ENCODE measurements around the gene SULT1A1.
"Not testable (repeated sequence)": the region's sequence is repeated elsewhere in the genome, so short reads cannot be mapped to it uniquely, and the experiment has no call there.

SULT1A1 gene

DNA sequence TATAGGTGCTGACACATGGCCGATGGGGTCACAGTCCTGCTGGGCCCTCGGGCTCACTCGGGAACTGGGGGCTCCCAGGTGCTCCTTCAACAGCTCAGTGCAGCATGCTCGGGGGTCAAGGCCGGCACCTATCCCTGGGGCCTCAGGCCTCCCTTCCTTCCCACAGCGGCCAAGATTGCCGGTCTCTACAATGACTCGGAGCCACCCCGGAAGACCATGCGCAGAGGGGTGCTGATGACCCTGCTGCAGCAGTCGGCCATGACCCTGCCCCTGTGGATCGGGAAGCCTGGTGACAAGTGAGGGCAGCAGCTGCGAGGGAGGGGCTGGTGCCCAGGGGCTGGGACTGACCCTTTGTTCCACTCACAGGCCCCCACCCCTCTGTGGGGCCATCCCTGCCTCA lies 19.9 kb downstream of the SULT1A1 start:
- no peak for DNase-seq

DNA sequence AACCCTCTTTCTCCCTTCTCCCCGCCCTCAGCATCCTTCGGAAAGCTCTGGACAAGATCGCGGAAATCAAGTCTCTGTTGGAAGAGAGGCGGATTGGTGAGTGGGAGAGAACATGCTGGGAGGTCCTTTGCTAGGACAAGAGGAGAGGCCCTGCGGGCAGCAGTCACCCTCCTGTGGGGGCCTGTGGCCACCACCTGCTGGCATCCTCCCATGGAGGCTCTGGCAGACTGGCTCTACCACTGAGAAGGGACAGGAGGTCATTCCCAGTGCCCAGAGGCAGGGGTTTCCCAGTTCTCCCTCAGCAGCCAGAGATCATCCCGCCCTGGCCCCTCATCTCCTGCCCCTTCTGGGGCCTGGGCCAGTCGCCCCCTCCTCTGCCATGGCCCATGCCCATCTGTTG lies 20.8 kb downstream of the SULT1A1 start:
- no peak for DNase-seq

DNA sequence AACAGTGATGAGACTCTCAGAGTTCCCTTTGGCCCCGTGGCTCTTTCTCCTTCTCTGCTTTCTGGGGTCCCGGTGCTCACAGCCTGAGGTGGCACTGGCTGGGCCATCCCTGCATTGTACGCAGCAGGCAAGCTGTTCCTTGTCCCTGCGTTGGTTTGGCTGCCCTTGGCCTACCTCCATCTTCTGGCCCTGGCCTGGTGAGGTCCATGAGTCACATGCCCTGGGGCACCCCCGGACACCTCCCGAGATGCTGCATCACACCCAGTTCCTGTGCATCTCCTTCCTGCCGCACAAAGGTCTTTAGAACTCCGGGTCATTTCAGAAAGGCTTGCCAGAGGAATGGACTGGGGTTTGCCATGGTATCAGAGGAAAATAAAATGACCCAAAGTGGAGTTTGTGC lies 22.5 kb downstream of the SULT1A1 start:
- no peak for DNase-seq

DNA sequence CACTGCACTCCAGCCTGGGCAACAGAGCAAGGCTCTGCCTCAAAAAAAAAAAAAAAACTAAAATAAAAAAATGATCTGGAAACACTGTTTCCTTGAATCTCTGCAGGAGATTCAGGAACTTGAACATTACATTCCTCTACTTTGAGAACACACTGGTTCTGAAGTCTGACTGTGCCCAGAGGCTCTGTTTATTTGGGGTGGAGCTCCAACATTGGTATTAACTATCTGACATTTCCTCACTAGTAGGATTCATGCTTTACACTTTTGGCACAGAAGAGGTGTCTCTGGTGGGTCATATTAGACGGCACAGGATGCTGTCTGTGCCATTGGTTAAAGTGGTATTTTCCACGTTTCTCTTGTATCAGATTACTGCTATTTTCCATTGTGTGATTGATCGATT lies 23.4 kb downstream of the SULT1A1 start:
- no peak for DNase-seq

DNA sequence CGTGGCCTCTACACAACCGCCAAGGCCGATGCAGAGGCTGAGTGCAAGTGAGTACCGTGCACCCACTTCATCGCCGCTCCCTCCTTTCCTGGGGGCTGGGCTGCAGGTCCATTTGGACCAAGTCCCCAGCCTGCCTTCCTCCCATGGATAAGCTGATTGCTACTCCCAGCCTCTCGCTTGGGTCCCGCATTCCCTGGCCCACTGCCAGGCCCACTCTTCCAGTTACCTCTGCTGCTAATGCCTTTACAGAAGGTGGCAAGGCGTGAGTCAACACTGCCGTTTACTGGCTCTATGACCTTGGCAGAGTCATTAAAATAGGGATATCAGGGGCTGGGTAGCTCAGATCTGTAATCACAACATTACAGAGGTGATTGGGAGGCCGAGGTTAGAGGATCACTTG lies 24.2 kb downstream of the SULT1A1 start:
- DNase-seq: no peak

DNA sequence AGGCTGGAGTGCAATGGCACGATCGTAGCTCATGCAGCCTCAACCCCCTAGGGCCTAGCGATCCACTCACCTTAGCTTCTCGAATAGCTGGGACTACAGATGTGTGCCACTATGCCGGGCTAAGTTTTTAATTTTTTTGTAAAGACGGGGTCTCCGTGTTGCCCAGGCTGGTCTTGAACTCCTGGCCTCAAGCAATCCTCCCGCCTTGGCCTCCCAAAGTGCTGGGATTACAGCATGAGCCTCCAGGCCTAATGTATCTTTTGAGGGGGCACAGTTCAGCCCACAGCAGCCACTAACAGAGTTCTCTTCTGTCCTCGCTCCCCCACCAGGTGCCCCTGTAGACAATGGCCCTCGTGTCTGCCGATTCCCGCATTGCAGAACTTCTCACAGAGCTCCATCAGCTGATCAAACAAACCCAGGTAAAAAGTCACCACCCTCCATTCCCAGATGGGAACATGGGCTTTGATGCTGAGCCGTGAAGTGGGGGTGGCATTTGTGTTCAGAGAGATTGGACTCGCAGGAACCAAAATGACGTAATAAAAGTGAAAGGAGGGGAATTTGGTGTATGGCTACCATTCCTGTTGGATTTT lies 29.0 kb downstream of the SULT1A1 start:
- no peak for DNase-seq

DNA sequence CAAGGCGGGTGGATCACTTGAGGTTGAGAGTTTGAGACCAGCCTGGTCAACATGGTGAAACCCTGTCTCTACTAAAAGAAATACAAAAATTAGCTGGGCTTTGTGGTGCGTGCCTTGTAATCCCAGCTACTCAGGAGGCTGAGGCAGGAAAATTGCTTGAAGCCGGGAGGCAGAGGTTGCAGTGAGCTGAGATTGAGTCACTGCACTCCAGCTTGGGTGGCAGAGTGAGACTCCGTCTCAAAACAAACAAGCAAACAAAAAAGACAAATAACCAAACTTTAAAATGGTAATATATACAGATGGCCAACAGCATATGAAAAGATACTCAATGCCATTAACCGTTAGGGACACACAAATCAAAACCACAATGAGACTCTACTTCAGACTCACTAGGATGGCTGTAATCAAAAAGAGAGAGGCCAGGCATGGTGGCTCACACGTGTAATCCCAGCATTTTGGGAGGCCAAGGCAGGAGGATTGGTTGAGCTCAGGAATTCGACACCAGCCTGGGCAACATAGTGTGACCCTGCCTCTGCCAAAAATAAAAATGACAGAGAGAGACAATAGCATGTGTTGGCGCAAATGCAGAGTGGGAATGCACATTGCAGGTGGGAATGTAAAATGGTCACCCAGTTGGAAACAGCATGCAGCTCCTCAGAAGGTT lies 34.3 kb downstream of the SULT1A1 start:
- no peak for DNase-seq

DNA sequence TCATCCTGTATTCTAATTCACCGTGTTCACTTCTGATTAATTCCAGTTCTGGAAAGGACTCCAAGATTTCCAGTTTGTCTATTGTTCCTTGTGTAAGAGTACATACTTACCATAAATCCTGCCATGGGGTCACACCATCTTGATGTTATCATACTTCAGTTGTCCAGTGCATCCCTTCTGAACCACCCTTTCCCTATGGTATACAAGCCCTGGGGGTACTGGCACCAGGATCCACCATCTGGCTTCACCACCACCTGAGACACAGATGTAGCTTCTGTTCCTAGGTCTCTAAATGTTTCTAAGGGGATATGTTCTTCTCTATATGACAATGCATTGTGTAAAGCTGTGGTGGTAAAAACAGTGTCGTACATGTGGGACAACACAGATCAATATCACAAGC lies 34.9 kb downstream of the SULT1A1 start:
- DNase-seq: no peak

DNA sequence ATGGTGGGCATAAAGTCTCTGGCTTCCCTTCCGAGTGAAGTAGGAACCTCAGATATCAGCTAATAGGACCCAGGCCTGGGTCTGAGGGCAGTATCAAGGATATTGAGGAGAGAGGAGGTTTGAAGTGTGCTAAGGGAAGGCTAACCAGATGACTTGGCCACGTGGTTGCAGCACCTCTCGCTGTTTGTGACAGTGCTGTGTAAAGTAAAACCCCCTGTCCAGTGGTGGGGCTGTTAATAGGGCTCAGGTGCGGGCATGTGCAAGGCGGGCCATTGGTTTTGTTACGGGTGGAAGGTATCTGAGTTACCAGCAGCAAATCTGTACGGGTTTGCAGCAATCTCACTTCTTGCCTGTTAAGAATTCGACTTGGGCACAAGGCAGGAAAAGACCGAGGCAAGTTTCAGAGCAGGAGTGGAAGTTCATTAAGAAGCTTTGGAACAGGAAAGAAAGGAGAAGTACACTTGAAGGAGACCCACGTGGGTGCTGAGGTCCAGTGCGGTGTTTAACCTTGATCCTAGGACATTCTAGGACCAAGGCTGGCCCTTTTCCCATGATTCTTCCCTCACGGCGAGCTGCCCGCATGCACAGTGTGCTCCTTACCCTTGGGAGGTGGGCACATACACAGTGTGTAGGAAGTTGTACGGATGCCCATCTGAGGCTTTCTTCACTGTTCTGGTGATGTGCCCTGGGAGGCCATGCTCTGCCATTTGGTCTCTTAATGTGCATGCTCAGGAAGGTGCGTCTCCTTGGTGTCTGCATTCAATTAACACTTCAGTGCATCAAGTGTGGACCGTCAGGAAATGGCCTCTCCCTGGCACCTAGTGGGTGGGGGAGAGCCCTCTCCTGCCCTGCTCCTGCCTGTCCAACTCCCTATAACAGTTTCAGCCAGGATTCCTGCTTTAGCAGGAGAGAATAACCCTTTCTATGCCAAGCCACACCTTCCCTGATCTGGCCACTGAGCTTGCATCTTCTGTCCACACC lies 35.8 kb downstream of the SULT1A1 start:
- DNase-seq: no peak

DNA sequence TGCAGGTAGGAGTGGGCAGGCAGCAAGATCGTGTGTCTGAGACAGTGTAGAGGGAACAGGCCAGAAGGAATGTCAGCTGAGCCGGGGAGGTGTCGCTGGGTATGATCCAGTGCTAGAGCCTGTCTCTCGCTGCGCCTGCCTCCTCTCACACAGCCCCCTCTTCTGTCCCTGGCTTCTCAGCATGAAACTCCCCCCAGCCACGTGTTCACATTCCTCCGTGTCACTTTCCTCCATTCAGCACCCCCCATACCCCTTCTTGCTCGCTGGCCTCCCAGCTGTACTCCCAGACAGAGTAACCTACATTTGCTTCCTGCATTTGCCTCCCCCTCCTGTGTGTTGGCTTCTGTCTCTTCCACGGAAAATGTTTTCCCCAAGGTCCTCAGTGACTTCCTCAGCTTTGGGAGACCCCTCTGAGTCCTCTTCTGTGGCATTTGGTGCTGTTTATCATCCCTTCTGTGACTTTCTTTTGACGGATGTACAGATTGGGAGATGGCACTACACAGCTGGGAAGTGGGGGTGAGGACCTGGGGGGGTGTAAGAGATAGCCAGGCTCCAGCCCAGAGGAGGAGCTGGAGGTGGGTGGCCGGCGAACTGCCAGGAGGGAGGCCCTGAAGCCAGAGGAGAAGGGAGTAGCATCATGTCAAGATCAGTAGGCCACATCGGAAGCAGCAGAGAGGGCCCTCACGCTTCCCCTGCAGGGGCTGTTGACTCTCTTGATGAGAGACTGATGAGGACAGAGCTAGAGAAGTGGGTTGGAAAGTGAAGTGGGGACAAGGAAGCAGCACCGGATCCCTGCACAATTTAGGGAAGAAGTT lies 36.9 kb downstream of the SULT1A1 start:
- DNase-seq: no peak

DNA sequence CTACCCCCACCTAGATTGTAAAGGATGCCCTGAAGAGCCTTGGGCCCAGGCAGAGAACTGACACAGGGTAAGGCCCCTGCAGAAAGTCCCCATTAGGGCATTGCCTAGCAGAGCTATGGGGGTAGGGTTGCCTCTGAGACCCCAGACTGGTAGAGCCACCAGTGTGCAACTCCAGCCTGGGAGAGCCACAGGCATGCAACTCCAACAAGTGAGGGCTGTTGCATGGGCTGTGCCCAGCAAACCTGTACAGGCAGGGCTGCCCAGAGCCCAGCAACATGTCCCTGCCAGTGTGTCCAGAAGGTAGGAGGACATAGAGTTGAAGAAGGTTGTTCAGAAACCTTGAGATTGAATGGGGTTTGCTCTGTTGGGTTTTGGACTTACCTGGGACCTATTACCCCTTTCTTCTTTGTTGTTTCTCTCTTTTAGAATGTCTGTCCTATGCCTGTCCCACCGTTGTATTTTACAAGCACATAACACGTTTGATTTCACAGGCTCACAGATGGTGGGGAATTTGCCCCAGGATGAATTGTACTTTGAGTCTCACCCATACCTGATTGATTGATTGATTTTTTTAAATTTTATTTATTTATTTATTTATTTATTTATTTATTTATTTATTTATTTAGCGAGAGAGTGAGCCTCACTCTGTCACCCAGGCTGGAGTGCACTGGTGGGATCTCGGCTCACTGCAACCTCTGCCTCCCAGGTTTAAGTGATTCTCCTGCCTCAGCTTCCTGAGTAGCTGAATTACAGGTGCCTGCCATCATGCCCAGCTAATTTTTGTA lies 39.7 kb downstream of the SULT1A1 start:
- no peak for DNase-seq

DNA sequence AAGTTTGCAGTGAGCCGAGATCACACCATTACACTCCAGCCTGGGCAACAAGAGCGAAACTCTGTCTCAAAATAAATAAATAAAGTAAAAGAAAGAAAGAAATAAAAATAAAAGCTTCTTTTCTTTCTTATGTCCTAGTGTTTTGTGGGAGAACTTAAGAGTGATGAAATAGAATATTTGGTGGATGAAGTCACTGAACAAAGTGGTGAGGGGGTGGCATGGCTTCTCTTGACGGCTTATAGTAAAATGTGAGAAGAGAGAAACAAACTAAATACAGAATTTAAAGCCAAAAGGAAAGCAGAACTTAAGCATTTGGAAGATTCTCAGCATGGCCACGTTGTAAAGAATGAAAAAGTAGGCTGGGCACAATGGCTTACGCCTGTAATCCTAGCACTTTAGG lies 40.8 kb downstream of the SULT1A1 start:
- no peak for DNase-seq

DNA sequence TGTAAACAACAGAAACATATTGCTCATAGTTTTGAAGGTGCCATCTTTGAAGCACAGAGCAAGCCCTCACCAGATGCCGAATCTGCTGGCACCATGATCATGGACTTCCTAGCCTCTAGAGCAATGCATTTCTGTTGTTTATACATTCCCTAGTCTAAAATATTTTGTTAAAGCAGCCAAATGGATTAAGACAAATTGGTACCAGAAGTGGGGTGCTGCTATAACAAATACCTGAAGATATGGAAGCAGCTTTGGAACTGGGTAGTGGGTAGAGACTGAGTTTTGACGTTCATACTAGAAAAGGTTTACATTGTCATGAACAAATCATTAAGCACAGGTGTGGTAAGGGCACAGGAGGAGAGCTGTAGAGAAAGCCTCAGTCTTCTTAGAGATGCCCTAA lies 42.6 kb downstream of the SULT1A1 start:
- no peak for DNase-seq

DNA sequence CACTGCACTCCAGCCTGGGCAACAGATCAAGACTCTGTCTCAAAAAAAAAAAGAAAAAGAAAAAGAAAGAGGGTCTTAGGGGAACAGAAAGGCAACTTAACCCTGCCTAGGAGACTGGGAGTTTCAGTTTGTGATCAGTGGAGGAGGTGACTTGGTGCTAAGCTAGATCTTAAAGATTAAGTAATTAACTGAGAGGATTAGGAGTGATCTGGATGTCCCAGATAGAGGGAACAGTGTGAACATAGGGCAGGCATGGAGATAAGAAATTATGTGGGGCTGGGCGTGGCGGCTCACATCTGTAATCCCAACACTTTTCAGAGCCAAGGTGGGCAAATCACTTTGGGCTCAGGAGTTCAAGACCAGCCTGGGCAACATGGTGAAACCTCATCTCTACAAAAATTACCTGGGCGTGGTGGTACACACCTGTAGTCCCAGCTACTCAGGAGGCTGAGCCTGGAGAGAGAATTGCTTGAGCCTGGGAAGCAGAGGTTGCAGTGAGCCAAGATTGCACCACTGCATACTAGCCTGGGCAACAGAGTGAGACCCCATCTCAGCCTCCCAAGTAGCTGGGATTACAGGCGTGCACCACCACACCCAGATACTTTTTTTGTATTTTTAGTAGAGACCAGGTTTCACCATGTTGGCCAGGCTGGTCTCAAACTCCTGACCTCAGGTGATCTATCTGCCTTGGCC lies 43.5 kb downstream of the SULT1A1 start:
- DNase-seq: not testable (repeated sequence)

DNA sequence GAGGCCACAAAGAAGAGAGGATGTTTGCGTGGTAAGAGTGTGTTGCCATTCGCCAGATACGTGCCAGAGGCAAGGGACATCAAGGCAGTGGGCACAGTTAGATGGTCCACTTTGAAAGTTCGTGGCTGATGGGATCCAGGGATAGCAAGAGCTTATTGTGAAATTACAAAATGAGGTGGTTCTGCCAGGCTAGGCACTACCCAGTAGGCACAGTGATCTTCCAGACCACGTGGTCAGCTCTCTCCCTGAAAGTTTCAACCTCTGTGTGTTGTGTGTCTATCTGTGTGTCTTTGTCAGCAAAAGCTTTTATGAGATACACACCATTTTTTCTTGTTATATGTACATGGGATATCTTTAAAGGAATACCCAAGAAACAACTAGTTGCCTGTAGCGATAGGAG lies 46.6 kb downstream of the SULT1A1 start:
- DNase-seq: no peak

DNA sequence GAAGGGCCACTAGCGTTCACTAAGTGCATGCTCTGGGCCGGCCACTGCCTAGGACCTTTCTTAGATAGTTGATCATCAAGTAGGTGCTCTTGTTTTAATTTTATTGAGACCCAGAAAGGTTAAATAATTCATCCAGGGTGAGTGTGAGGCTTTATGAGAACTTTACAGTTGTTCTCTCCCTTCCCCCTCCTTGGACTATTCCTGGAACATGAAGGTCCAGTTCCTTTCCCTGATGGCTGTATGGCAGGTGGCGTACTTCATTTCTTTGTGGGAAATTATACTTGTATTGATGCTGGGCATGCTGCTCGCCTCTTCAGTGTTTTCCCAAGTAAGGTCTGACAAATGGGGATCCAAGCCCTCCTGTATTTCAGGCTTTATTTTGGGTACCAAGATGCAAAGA lies 47.6 kb downstream of the SULT1A1 start:
- no peak for DNase-seq

DNA sequence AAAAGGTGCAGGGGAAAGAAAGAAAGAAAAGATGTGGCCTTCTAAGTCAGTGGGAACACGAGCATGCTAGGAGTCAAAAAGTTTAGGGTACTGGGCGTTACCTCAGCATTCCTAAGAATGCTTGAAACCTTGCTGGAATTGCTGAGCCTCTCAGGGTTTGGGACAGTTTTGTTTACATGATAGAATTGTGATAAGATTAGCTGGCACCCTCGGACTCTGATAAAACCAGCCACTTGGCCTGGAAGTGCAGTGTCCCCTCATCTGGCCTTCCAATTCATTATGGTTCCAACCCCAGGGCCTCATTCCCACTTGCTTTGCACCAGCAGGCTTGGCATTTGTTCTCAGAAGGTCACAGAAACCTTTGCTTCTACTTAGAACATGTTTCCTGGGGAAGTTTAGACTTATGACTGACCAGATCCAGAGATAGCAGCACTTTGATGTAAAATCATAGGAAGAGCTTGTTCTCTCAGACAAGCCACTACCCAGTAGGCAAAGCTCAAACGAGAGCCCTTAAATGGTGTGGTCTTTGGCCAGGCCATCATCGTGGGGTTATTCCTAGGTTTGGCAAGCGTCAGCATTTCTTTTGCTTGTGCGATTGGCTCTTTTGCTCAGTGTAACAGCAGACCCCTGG lies 48.2 kb downstream of the SULT1A1 start:
- no peak for DNase-seq

DNA sequence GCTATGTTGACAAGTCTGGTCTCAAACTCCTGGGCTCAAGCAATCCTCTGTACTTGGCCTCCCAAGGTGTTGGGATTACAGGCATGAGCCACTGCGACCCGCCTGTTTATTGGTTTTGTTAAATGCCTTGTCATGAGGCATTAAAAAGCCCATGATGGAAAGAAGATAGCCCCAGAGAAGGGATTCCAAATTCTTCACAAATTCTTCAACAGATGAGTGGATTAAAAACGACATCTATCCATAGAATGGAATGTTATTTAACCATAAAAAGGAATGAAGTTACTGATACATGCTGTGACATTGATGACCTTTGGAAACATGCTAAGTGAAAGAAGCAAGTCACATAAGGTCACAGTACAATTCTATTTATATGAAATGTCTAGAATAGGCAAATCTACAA lies 51.4 kb downstream of the SULT1A1 start:
- no peak for DNase-seq

DNA sequence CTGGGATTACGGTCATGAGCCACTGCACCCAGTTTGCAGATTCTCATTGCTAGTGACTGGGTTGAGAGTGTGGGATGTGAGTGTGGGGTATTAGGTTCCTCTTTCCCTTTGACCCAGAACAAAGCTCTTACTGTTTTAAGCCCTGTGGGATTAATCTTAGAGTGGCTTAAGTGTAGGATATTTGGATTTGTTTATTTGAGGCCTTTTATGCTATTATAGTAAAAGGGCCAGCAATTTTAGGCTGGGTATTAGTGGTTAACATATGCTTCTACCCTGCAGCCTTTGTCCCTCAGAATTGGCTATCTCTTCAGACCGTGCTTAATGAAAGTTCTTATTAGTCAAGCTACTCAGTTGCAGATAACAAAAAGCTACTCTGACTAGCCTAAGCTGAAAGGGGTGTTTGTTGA lies 52.9 kb downstream of the SULT1A1 start:
- DNase-seq: no peak

DNA sequence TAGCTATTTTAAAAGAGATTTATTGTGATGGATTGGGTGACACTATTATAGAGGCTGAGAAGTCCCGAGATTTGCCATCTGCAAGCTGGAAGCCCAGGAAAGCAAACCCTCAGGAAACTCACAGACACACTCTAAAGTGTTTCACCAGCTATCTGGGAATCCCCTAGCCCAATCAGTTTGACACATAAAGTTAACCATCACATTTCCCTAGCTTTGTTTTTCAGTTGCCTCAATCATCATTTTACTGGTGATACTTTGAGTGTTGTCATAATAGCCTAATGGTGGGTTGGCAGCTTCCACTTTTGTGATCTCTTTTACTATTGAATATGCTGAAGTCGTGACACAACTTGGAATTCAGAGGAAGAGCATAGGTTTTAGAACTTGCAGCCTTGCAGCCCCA lies 54.3 kb downstream of the SULT1A1 start:
- no peak for DNase-seq
